ENCODE measurements around the gene RAB31.

Gene RAB31

GRCh38 chr18:9739516-9739915 lies 31.4 kb downstream of the RAB31 start:
- no peak for DNase-seq

GRCh38 chr18:9740071-9740470 lies 32.0 kb downstream of the RAB31 start:
- DNase-seq, result no peak

DNA sequence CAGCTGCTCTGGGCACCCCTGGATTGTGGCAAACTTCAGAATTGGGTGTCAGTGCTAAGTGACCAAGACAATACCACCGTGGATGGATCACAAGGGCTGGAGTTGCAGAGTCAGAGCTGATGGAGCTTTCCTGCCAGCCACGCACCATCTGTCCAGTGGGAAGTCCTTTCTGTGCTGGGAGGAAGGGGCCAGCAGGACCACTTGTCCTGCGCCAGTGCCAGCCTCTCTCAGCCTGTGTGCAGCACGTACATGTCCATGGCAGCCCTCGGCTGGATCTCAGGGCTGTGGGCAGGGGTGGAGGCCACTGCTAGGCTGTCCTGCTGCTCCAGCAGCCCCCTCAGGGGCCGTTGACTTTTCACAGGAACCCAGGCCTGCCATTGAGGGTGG lies 33.3 kb downstream of the RAB31 start:
- DNase-seq, result no peak

DNA sequence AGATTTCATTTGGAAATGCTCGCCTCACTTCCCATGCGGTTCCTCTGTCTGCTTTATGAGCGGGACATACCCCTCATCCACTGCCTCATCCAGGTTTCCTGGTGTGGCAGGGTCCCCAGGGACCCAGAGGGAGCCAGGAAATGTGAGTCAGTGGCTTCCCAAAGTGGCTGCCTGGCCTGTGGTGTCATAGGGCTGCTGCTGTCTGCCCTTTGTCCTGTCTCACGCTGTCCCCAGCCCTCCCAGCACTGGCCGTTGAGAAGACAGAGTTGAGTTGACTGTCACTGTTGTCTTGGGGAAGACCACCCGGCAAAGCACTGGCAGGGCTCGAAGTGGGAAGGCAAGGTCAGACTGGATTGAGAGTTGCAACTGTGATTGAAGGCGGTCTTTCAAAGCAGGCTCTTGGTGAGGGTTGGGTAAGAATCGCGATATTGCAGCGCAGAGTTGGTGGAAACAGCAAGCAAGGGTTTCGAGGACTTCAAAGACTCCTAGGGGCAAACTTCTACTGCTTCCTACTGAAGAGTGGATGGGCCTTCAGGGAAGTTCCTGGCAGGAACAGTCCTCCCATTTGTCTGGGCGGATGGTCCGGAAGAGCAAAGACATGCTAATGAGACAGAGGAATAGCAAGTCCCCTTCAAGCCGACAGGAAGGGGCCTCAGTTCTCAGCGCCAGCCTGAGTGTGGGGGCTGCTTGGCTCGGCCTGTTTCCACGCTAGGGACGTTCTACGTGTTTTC lies 33.9 kb downstream of the RAB31 start:
- no peak for DNase-seq

DNA sequence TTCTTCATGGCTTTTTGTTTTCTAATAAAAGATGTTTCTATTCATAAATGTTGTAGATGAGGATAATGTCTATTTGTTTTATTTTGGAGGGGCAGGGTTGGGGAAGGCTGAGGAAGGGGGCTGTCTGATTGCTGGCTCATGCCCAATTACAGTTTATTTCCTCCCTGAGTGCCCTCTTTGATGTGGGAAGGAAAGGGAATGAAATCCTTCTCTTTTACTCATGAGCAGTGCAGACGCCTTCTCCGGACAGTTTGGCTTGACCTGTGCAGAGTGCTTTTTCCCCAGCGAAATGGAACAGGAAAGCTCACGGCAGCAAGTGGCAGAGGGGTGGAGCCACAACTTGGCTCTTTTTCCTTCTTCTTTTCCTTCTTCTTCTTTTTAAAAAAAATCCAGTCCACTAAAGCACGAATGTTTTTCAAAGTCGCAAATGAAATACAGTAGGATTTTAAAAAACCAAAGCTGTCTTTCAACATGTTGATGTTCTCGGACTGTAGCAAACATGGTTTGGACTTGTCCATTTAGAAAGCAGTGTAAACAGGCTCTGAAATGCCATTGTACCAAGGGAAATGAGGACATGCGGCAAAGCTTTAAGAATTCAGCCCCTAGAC lies 34.5 kb downstream of the RAB31 start:
- no peak for DNase-seq

DNA sequence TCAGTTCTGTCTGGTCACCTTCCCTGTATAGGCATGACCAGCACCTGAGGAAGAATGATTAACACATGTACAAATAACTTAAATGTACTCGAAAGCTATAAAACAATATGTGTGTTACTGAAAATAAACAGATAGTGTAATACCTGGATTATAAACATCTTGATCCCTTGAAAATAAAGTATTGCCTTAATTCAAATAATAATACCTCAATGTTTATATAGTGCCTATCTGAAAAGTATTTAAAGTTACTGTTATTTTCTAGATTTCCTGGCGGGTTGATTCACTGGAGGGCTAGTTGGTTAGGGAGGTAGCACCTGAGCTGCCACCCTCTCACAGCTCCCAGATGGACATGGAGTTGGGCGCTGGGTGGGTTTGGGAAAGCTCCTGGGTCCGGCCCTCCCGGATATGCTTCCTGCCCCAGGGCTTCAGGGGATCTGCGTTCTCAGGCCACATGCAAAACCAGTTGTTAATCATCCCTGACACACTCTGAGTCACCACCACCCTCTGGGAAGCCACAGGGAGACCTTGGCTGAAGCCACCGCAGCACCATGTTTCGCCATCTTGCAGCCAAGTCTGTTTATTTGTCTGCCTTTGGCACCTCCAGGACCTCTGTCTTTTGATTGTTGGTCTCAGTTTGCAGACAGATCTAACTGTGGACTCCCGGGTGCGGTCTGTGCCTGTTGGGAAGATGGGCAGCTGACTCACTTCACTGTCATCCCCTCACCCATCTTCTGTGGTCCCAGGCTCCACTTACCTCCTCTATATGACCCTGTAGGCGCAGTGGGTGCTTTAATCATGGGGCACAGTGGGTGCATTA lies 35.3 kb downstream of the RAB31 start:
- no peak for DNase-seq

GRCh38 chr18:9746958-9747357 lies 38.9 kb downstream of the RAB31 start:
- DNase-seq, result no peak

DNA sequence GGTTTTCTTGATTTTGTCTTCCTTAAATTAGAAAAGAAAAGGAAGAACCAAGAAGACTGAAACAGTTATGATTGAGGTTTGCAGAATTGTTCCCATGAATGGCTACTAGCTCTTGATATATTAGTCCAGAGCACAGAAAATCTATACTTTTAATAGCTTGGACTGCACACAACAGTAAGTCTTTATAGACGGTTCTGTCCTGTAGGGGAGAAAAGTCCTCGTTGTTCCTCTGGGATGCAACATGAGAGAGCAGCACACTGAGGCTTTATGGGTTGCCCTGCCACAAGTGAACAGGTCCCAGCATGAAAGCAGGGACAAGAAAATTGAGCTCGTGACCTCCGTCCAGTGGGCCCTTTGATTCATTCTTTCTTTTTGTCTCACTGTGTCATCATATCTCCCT lies 41.5 kb downstream of the RAB31 start:
- no peak for DNase-seq

- no peak for DNase-seq
Measured at GRCh38 chr18:9750112-9750511, 42.0 kb downstream of the RAB31 start.

DNA sequence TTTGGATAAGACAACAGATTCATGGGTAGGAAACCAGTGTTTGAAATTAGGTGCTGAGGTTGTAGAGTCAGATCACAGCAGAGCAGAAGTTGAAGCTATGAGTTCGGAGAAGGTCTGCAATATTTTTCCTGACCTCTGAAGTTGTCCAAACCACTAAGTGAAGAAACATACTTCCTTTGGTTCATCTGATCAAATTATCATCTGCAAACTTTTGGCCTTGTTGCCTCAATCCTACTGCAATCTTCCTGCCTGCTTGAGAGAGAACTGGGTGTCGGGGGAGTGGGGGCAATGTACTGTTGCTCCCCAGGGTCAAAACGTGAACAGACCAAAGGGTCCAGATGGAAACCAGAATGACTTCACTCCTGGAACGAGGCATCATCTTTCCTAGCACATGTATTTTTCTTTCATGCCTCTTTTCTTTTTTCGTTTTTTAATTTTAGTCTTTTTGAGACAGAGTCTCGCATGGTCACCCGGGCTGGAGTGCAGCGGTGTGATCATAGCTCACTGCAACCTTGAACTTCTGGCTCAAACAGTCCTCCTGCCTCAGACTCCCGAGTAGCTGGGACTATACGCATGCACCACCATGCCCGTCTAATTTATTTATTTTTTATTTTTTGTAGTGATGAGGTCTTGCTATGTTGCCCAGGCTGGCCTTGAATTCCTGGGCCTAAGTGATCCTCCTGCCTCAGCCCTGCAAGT lies 42.7 kb downstream of the RAB31 start:
- DNase-seq, result no peak

DNA sequence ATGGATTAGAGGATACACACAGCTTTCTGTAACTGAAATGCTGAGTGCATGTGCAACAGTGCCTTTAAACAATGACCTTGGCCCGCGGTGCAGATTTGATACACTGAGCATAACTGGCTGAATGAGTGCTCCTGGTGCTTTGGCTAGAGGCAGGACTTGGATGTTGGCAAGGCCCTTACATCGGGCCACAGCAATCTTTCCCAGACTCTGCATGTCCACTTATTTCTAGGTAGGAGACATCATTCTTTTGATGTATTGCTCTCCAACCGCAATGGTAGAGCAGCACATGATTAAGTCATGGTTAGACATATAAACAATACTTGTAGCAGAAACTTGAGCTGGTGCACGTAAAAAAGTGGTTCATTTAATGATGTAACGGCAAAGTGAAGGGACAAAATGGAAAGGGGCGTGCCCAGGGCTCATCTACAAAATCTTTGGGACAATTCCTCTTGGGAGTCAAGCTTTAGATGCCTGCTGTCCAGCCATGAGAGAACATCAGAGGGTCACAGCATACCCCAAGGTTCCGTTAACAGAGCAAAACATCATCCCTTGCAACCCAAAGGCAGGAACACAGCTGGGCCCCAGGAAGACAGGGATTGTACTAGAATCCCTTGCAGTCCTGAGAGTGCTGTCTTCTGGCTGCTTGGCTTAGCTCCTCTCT lies 43.4 kb downstream of the RAB31 start:
- no peak for DNase-seq

DNA sequence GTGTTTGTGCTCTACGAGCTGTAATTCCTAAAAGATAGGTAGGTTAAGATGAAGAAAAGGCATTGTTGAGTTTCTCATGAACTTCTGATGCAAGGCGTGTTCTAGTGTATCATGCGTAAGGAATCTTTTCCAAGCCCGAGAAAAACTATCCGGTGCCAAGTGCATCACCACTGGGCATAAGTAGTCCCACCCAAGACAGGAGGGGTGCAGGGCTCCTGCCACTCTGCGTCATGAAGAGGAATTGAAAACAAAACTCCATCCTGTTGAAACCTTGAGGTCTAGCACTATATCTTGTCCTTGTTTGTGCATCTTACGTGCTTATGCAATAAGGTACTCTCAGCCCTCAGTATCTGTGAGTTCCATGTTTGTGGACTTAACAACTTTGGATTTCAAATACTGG lies 45.7 kb downstream of the RAB31 start:
- no peak for DNase-seq

DNA sequence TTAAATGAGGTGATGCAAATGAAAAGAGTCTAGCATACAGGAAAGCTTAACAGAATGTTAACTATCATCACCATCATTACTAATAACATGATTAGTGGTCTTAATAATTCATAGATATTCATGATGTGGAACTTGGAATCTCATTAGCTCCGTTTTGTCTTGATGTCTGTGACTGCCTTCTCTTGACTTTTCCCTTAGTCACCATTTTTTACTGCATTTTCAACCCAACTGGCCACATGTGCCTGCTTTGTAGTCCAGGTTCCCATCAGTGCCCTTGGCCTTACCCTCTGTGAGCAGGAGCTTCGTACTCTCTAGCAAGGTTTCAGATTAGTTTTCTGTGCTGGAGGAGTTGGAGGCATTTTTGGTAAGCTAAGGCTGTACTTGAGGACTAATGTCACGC lies 47.0 kb downstream of the RAB31 start:
- no peak for DNase-seq

- DNase-seq, result no peak
Measured at GRCh38 chr18:9755615-9756014, 47.5 kb downstream of the RAB31 start.

GRCh38 chr18:9756271-9756932 lies 48.3 kb downstream of the RAB31 start:
- no peak for DNase-seq

GRCh38 chr18:9756933-9757470 lies 48.9 kb downstream of the RAB31 start:
- no peak for DNase-seq

- DNase-seq, result no peak
Measured at GRCh38 chr18:9757827-9758621, 49.9 kb downstream of the RAB31 start.

GRCh38 chr18:9758624-9759075 lies 50.5 kb downstream of the RAB31 start:
- DNase-seq, result no peak

- DNase-seq, result no peak
Measured at GRCh38 chr18:9760641-9761040, 52.5 kb downstream of the RAB31 start.

DNA sequence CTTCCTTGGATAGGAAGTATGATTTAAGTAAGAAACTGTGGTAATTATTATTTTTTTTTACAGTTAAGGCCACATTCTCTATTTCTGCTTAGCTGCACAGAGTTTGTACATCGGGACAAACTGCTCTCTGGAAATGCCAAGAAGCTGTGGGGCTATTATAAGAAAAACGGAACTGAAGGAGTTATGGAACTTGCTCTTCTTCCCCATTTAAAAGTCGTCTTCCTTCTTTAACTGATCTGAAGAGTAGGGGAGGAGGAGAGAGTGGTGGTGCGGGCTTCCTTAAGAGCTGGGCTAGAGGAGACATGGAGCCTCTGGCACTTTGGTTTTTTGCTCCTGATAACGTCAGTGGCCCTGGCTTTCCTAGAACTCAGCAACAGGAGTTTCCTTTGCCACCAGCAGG lies 54.4 kb downstream of the RAB31 start:
- no peak for DNase-seq

- no peak for DNase-seq
Measured at GRCh38 chr18:9763157-9763556, 55.1 kb downstream of the RAB31 start.
